Esophagus squamous epithelium (tissue), 5 donors: ENCODE measurements around the gene MEGF9. TPM values are rescaled to one million over a fixed set of nuclear protein-coding genes. Genes with fewer than 3 reads are reported as not detected.

Source experiments
- DNase-seq: peaks from one replicate; lab custom pipeline; 2025; lab: John Stamatoyannopoulos, UW
- H3K27ac ChIP-seq, 4 donors: fragments of 200-600 bp; sonication (generic); one replicate each; pipeline ENCODE4 v1.5.1; 2016 to 2019; ENCODE audit warnings: mild to moderate bottlenecking in 1 of 4
- H3K27me3 ChIP-seq, 4 donors: fragments of 200-600 bp; sonication (generic); 1 replicate in 3 of 4; 2 replicates in 1 of 4; pipeline versions ENCODE4 v1.5.1 to v1.6.0; 2017 to 2021; ENCODE audit warnings: antibody characterized with exemption in 1 of 4
- H3K36me3 ChIP-seq, 3 donors: fragments of 200-600 bp; sonication (generic); one replicate each; pipeline ENCODE4 v1.5.1; 2016 to 2019
- H3K4me1 ChIP-seq, 3 donors: fragments of 200-600 bp; sonication (generic); one replicate each; pipeline ENCODE4 v1.5.1; 2017 to 2019
- H3K4me3 ChIP-seq, 4 donors: fragments of 200-600 bp; sonication (generic); 1 replicate in 3 of 4; 2 replicates in 1 of 4; pipeline ENCODE4 v1.5.1; 2016 to 2019; ENCODE audit warnings: mild to moderate bottlenecking in 2 of 4, moderate library complexity in 1 of 4
- H3K9me3 ChIP-seq, 3 donors: fragments of 200-600 bp; sonication (generic); one replicate each; pipeline ENCODE4 v1.5.1; 2016 to 2019
- POLR2A ChIP-seq, 4 donors: fragments of 450-650 bp; IDR thresholded peaks; one replicate each; pipeline ENCODE4 v1.6.1; 2017; ENCODE audit warnings: antibody characterized with exemption in 4 of 4, mild to moderate bottlenecking in 4 of 4, moderate library complexity in 3 of 4
- WGBS, 2 donors: methylation state at CpG; one replicate each; pipeline ENCODE4 v1.1.5; 2018; 5-methylcytosine and 5-hydroxymethylcytosine counted together
- intact Hi-C: fragments of 100-400 bp; cut with DNase I; formaldehyde crosslinking; loops from one replicate; pipeline ENCODE4 v1.15.0; 2022
- total RNA-seq, 4 donors: library from RNA; depleted of rRNA; stranded (reverse); fragments of >200 nt; gene quantifications; one replicate each; pipeline ENCODE4 v1.1.0, GENCODE V29; 2016
- TF ChIP-seq, protein P1 (sequence below), 6 experiments: fragments of 450-650 bp in 4 of 6; fragments of 200-600 bp in 2 of 6; sonication (generic) in 2 of 6; IDR thresholded peaks; one replicate each; pipeline ENCODE4 v1.5.1; 2016 to 2019; ENCODE audit warnings: antibody characterized with exemption in 6 of 6, mild to moderate bottlenecking in 4 of 6, moderate library complexity in 4 of 6
- donor health status: DM: yes; HTN: yes; CAD: no.

Gene MEGF9
- total RNA-seq, 4 donors from 2014 or later = 16.2 to 20.8 (median 18.0) TPM

- no peak for DNase-seq
- no peaks in the 10 kb centered on the region for H3K9me3 ChIP-seq
- peaks cover 0 to 3% (median 0%) of the 10 kb centered on the region in 3 donors for H3K4me1 ChIP-seq
- no peak overlapping the region for H3K27ac ChIP-seq
- no peak overlapping the region for H3K4me3 ChIP-seq
- no peaks in the 10 kb centered on the region for H3K36me3 ChIP-seq
- 79 to 86% methylated on average over 2 of the region's 2 CpGs for WGBS, 2 donors
- no peak for TF ChIP-seq POLR2A (IDR thresholded peaks at IDR 0.05)
- TF ChIP-seq, protein P1, sequence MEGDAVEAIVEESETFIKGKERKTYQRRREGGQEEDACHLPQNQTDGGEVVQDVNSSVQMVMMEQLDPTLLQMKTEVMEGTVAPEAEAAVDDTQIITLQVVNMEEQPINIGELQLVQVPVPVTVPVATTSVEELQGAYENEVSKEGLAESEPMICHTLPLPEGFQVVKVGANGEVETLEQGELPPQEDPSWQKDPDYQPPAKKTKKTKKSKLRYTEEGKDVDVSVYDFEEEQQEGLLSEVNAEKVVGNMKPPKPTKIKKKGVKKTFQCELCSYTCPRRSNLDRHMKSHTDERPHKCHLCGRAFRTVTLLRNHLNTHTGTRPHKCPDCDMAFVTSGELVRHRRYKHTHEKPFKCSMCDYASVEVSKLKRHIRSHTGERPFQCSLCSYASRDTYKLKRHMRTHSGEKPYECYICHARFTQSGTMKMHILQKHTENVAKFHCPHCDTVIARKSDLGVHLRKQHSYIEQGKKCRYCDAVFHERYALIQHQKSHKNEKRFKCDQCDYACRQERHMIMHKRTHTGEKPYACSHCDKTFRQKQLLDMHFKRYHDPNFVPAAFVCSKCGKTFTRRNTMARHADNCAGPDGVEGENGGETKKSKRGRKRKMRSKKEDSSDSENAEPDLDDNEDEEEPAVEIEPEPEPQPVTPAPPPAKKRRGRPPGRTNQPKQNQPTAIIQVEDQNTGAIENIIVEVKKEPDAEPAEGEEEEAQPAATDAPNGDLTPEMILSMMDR (IDR thresholded peaks at IDR 0.05) = no peak
- H3K27me3 ChIP-seq = no peaks in the 10 kb centered on the region
- intact Hi-C loops = no loop called here
These were observed 12.2 kb upstream of the MEGF9 start for GRCh38 chr9:120726484-120726883.

- 67 to 75% methylated on average over 1 of the region's 1 CpG for WGBS, 2 donors
- no peak for TF ChIP-seq POLR2A (IDR thresholded peaks at IDR 0.05)
- TF ChIP-seq, protein P1 (IDR thresholded peaks at IDR 0.05) = no peak
These were observed 11.6 kb upstream of the MEGF9 start for GRCh38 chr9:120725907-120726306.

DNA sequence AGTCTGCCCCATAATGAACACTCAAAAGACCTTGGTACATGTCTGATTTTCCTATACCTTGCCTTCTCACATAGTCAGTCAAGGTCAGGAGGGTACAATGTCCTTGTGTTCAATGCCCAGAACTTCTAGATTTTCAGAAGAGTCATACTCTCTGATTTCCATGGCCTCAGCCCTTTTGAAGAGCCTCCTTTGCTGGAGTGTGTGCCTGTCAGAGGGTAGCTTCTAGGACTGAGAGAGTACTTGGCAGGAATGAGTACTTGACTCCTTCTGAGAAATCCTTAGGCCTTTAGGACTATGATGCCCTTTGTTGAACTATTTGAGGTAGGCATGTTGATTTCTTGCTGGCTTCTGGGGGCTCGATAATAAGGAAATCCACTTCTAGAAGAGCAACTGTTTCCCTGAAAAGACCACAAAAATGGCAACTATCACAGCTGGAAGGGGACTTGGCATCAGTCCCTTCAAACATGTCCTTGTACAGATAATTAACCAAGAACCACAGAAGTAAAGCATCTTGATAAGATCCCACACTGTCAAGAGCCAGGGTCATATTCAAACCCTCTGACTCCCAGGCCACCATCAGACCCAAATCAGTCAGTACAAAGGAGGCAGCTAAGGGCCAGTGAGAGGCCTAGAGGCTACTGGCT, 10.6 kb upstream of the MEGF9 start:
- no peak for TF ChIP-seq POLR2A (IDR thresholded peaks at IDR 0.05)
- TF ChIP-seq, protein P1 (IDR thresholded peaks at IDR 0.05) = no peak
- Histone ChIP-seq H3K4me3 (no peak overlapping the region), H3K27ac (no peak overlapping the region), H3K9me3 (no peaks in the 10 kb centered on the region), H3K4me1 (no peaks in the 10 kb centered on the region), H3K27me3 (no peaks in the 10 kb centered on the region), H3K36me3 (no peaks in the 10 kb centered on the region)
- WGBS, 2 donors = 71% methylated on average over 1 of the region's 1 CpG; no CpG with 5 or more reads in 1 of the 2 donors
- DNase-seq = no peak
- intact Hi-C loops = no loop called here

More at GRCh38 chr9:120725907-120726306, 11.6 kb upstream of the MEGF9 start:
- H3K9me3 ChIP-seq = no peaks in the 10 kb centered on the region
- H3K4me3 ChIP-seq = no peak overlapping the region
- H3K4me1 ChIP-seq = peaks cover 0 to 3% (median 0%) of the 10 kb centered on the region in 3 donors
- no peaks in the 10 kb centered on the region for H3K36me3 ChIP-seq
- no peak for DNase-seq
- H3K27ac ChIP-seq = no peak overlapping the region
- no peaks in the 10 kb centered on the region for H3K27me3 ChIP-seq
- intact Hi-C loops = no loop called here

DNA sequence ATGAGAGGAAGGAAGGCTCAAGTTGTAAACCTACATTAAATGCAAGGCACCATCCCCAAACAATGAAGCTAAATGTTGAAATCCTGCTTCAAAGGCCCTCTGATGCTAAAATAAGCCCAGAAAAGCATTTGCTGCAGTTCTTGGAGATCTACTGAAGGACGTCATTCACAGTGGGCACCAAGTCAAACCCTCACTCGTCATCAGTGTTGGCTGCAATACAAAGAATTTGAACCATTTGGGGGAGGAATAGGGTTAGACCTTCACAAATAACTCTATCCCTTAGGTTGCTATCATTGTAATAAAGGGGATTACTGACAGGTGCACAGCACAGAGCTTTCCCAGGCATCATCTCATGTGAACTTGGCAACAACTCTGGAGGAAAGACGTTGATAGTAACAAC, 9.3 kb upstream of the MEGF9 start:
- no peaks in the 10 kb centered on the region for H3K27me3 ChIP-seq
- no peaks in the 10 kb centered on the region for H3K36me3 ChIP-seq
- no peak overlapping the region for H3K4me3 ChIP-seq
- TF ChIP-seq, protein P1 (IDR thresholded peaks at IDR 0.05) = no peak
- no peak for TF ChIP-seq POLR2A (IDR thresholded peaks at IDR 0.05)
- intact Hi-C loops = no loop called here
- no peak for DNase-seq
- 64 to 74% methylated on average over 3 of the region's 3 CpGs for WGBS, 2 donors
- no peaks in the 10 kb centered on the region for H3K4me1 ChIP-seq
- H3K9me3 ChIP-seq = no peaks in the 10 kb centered on the region
- H3K27ac ChIP-seq = no peak overlapping the region

DNA sequence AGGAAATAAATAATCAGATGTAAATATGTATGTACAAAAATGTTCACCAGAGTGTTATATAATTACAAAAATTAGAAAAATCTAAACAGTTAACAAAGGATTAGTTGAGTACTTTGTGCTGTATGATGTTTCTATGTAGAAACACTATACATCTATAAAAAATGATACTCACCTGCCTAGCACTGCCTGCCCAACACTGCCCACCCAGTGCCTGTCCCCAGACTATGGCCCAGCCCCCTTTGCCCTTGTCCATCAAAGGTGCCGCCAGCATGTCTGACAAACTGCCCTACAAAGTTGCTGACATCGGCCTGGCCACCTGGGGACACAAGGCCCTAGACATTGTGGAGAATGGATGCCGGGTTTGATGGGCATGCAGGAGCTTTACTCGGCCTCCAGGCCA, 6.1 kb upstream of the MEGF9 start:
- Histone ChIP-seq H3K4me1 (peaks cover 2 to 11% (median 4%) of the 10 kb centered on the region in 3 donors), H3K36me3 (no peaks in the 10 kb centered on the region), H3K9me3 (no peaks in the 10 kb centered on the region), H3K4me3 (no peak overlapping the region), H3K27me3 (no peaks in the 10 kb centered on the region), H3K27ac (no peak overlapping the region)
- TF ChIP-seq, protein P1 (IDR thresholded peaks at IDR 0.05) = no peak
- TF ChIP-seq POLR2A (IDR thresholded peaks at IDR 0.05) = no peak
- 100% methylated on average over 1 to 2 of the region's 4 CpGs for WGBS, 2 donors
- DNase-seq = no peak
- intact Hi-C loops = no loop called here
